ENCODE data around the gene PARL.

GRCh38 chr3:183875411-183875810 is 9.3 kb downstream of the PARL start:
- TF ChIP-seq CTCF (IDR thresholded peaks at IDR 0.05 in 4 of 5, conservative IDR thresholded peaks at IDR 0.05 in 1 of 5) (no peak), POLR2A (IDR thresholded peaks at IDR 0.05) (no peak)
